Activated naive CD4-positive, alpha-beta T cell treated with anti-CD3 and anti-CD28 coated beads for 36 hours (primary cell): ENCODE measurements around the gene CLGN. TPM values are rescaled to one million over a fixed set of nuclear protein-coding genes. Genes with fewer than 3 reads are reported as not detected.
"Not testable (repeated sequence)": the region's sequence is repeated elsewhere in the genome, so short reads cannot be mapped to it uniquely, and the experiment has no call there.

ENCODE experiments used
- CTCF ChIA-PET: fragments of 350-600 bp; sonication (Branson Sonifier 250); formaldehyde crosslinking; loops from one replicate; lab custom pipeline; 2021; ENCODE audit warnings: antibody characterized with exemption; lab: Charles Lee
- DNase-seq: peaks from one replicate; pipeline ENCODE4 v3.0.0-alpha.2; 2020
- H3K27ac Mint-ChIP-seq: one replicate; pipeline ENCODE4 v1.8.0; 2021; ENCODE audit warnings: mild to moderate bottlenecking, mixed read lengths
- H3K27me3 Mint-ChIP-seq: one replicate; pipeline ENCODE4 v1.8.0; 2021; ENCODE audit warnings: low read depth, mixed read lengths
- H3K36me3 Mint-ChIP-seq: one replicate; pipeline ENCODE4 v1.8.0; 2021; ENCODE audit warnings: low read depth, mixed read lengths
- H3K4me1 Mint-ChIP-seq: one replicate; pipeline ENCODE4 v1.8.0; 2021; ENCODE audit warnings: low read depth, mixed read lengths
- H3K4me3 Mint-ChIP-seq: one replicate; pipeline ENCODE4 v1.8.0; 2021; ENCODE audit warnings: mild to moderate bottlenecking, moderate library complexity, mixed read lengths
- H3K9me3 Mint-ChIP-seq: one replicate; pipeline ENCODE4 v1.8.0; 2021; ENCODE audit warnings: mixed read lengths
- intact Hi-C: fragments of 100-400 bp; cut with micrococcal nuclease; formaldehyde crosslinking; loops from one replicate; pipeline ENCODE4 v1.15.1; 2023
- total RNA-seq, 2 experiments: library from RNA; stranded (reverse); gene quantifications; one replicate each; pipeline ENCODE4 v1.2.3, GENCODE V29; 2021

Gene CLGN
- total RNA-seq, 2 experiments from 2014 or later: 0.10 TPM; not detected in 1

DNA sequence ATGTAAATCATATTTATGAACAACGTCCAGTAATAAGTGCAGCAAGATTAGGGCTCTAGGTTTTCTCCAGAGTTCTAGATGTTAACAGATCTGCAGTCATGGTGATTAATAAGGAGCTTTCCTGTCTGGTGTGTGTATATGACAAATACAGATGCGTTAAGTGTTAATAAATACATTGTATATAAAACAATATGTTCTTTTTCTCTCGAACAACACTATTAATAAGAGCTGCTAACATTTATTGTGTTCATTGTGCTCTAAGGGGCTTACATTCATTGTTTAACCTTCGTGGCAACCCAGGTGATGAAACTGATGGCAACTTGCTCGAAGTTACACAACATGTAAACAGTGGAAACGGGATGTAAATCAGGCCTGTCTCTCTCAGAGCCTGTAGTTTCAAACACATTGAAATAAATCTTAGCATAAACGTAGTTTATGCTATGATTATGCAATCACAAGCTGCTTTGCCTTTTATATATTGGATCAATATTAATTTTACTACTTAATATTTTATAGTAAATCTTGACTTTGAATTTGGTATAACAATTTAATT, 547 bp upstream of the CLGN start:
- Mint-ChIP-seq H3K4me1 (peaks cover 5% of the 10 kb centered on the region), H3K9me3 (no peaks in the 10 kb centered on the region), H3K27me3 (peaks cover 44% of the 10 kb centered on the region), H3K4me3 (peak overlapping the region; percentile 76), H3K36me3 (no peaks in the 10 kb centered on the region), H3K27ac (no peak overlapping the region)
- DNase-seq: no peak
- intact Hi-C loops: loop anchor here (1.0 kb wide), 2 partner anchors 55 to 182 kb away; partner anchors contain the start of gene SCOC
- CTCF ChIA-PET: interaction anchor here (0.9 to 3.1 kb wide), 5 partner anchors 11 to 200 kb away, joined by 3 to 13 read pairs (median 4); no protein-coding TSS in a partner anchor

DNA sequence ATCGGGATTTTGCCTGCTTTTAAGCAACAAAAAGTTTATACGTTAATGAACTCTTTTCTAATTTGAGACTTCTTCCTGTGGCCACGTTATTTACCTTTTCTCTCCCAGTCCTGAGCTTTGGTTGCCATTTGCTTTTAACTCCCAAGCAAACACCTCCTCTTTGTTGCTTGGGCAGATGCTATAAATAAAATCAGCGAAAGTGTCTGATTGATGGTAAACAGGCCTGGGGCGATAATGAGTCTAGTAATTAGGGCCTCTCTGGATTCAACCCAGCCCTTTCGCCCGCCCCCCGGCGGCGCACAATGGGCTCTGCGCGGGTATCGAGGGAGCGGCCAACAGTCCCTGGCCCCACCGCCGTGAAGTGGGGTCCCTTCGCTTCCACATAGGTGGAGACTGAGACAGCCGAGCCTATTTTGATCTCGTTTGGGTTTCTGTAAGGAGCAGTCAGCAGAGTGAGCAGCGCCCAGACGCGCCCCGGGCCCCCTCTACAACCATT, 790 bp downstream of the CLGN start:
- no peaks in the 10 kb centered on the region for H3K9me3 Mint-ChIP-seq
- CTCF ChIA-PET: interaction anchor here (0.7 to 3.1 kb wide), 4 partner anchors 12 to 67 kb away, joined by 3 to 13 read pairs (median 4); no protein-coding TSS in a partner anchor
- H3K27ac Mint-ChIP-seq: no peak overlapping the region
- peaks cover 44% of the 10 kb centered on the region for H3K27me3 Mint-ChIP-seq
- H3K36me3 Mint-ChIP-seq: no peaks in the 10 kb centered on the region
- H3K4me3 Mint-ChIP-seq: peak overlapping the region; percentile 76
- peaks cover 5% of the 10 kb centered on the region for H3K4me1 Mint-ChIP-seq
- intact Hi-C loops: loop anchor here (1.0 kb wide), 2 partner anchors 53 to 184 kb away; partner anchors contain the start of gene SCOC
- peak; percentile 5 for DNase-seq

DNA sequence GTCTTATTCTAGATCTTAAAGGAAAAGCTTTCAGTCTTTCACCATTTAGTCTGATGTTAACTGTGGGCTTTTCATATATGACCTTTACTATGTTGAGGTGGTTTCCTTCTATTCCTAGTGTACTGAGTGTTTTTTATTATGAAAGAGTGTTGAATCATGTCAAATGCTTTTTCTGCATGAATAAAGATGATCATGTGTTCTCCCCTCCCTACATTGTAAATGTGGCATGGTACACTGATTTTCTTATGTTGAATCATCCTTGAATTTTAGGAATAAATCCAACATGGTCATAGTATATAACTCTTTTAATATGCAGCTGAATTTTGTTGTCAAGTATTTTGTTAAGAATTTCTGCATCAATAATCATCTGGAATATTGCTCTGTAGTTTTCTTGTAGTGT, 4.3 kb downstream of the CLGN start:
- Mint-ChIP-seq H3K27me3 (peaks cover 35% of the 10 kb centered on the region), H3K4me3 (no peak overlapping the region), H3K4me1 (peaks cover 5% of the 10 kb centered on the region), H3K36me3 (no peaks in the 10 kb centered on the region), H3K9me3 (no peaks in the 10 kb centered on the region), H3K27ac (no peak overlapping the region)
- CTCF ChIA-PET: no interaction called here
- DNase-seq: no peak
- intact Hi-C loops: no loop called here

DNA sequence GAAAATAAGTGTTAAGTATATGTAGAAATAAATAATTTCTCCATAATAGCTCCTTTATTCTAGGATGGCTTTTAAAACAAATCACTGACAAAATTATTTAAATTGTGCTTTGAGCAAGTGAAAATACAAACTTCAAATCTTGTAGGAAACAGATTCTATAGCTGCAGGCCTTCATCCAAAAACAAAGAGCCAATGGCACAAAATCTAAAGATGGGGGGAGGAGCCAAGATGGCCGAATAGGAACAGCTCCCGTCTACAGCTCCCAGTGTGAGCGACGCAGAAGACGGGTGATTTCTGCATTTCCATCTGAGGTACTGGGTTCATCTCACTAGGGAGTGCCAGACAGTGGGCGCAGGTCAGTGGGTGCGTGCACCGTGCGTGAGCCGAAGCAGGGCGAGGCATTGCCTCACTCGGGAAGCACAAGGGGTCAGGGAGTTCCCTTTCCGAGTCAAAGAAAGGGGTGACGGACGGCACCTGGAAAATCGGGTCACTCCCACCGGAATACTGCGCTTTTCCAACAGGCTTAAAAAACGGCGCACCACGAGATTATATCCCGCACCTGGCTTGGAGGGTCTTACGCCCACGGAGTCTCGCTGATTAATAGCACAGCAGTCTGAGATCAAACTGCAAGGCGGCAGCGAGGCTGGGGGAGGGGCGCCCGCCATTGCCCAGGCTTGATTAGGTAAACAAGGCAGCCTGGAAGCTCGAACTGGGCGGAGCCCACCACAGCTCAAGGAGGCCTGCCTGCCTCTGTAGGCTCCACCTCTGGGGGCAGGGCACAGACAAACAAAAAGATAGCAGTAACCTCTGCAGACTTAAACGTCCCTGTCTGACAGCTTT, 14.1 kb downstream of the CLGN start:
- H3K27ac Mint-ChIP-seq, DNase-seq, H3K27me3 Mint-ChIP-seq, intact Hi-C loops, H3K9me3 Mint-ChIP-seq, H3K36me3 Mint-ChIP-seq, H3K4me1 Mint-ChIP-seq, H3K4me3 Mint-ChIP-seq: not testable (repeated sequence)
- CTCF ChIA-PET: interaction anchor here (1.0 kb wide), 1 partner anchor 12 kb away, joined by 3 read pairs; no protein-coding TSS in a partner anchor

DNA sequence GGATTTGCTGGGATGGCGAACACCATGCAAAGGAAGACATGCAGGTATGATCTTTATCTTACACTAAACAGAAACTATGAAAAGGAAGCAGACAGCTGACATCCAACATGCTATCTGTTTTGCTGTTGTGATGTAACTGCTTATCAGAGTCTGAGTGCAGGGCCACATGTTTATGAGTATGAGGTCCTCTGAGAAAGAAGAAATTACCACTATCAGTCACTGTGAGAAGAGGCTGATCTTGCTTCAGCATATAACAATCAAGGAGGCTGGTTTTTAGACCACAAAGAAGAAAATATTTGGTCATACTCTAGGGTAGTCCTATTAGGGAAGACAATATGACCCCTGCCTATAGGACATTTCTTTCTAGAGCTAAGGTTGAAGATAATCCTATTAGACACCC, 18.5 kb downstream of the CLGN start:
- intact Hi-C loops: no loop called here
- Mint-ChIP-seq H3K27me3 (peaks cover 2% of the 10 kb centered on the region), H3K36me3 (no peaks in the 10 kb centered on the region), H3K4me3 (no peak overlapping the region), H3K27ac (no peak overlapping the region), H3K4me1 (no peaks in the 10 kb centered on the region), H3K9me3 (no peaks in the 10 kb centered on the region)
- CTCF ChIA-PET: interaction anchor here (0.9 kb wide), 1 partner anchor 49 kb away, joined by 3 read pairs; no protein-coding TSS in a partner anchor
- no peak for DNase-seq

DNA sequence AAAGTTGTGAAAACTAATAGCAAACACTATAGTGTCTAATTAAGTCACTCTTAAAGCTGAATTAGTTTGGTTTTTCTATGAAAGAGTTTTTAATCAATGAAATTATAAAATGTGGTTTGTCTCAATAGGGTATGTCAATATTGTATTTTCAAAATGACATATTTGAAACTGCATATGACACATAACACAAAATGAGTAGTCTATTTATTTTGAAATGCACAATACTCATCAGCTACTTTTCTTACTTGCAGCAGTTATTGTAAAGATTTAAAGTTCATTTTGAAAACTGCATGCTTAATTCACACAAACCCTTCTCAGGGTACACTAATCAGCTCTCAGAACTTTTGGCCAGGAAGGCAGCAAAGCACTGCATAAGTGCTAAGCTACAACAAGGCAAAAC, 21.2 kb downstream of the CLGN start:
- H3K9me3 Mint-ChIP-seq: no peaks in the 10 kb centered on the region
- intact Hi-C loops: no loop called here
- H3K36me3 Mint-ChIP-seq: no peaks in the 10 kb centered on the region
- CTCF ChIA-PET: interaction anchor here (0.9 kb wide), 1 partner anchor 46 kb away, joined by 3 read pairs; no protein-coding TSS in a partner anchor
- H3K27ac Mint-ChIP-seq: no peak overlapping the region
- H3K4me1 Mint-ChIP-seq: no peaks in the 10 kb centered on the region
- H3K4me3 Mint-ChIP-seq: no peak overlapping the region
- peaks cover 2% of the 10 kb centered on the region for H3K27me3 Mint-ChIP-seq
- DNase-seq: no peak

DNA sequence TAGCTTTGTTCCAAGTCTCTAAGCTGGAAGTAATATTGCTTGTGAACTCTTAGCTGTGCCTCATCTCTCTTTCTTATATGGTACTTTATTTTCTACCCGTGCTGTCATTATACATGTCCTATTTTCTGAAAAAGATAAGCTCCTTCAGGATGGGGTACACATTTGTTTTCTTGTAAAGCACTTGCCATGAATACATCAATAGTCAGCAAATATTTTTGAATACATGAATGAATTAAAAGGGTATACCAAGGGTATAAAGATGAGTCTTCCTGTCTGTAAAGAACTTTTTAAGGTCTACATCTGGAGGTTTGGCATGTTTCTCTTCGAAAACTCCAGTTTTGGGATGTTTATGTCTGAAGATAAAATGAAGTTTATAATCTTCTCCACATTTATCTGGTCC, 27.3 kb downstream of the CLGN start:
- no peaks in the 10 kb centered on the region for H3K9me3 Mint-ChIP-seq
- no peak overlapping the region for H3K27ac Mint-ChIP-seq
- H3K4me3 Mint-ChIP-seq: no peak overlapping the region
- intact Hi-C loops: no loop called here
- CTCF ChIA-PET: interaction anchor here (0.8 kb wide), 1 partner anchor 27 kb away, joined by 3 read pairs; the partner anchor contains the start of gene CLGN
- H3K27me3 Mint-ChIP-seq: peaks cover 2% of the 10 kb centered on the region
- DNase-seq: no peak
- no peaks in the 10 kb centered on the region for H3K36me3 Mint-ChIP-seq
- H3K4me1 Mint-ChIP-seq: no peaks in the 10 kb centered on the region

DNA sequence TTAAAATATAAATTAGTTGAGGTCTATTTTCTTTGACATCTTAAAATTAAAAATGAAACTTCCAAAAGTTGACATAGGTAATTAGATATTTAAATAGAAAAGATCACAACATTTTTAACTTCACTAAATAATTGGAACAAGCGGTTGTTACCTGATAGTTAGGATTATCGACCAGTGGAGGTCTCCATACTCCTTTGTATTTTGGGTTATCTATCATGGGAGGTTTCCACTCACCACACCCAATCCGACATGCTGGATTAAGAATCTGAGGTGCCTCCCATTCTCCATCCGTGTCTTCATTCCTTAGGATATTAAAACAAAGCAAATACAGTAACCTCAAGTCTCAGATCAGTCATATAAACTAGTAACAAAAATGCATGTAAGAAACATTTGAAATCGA, 31.8 kb downstream of the CLGN start:
- DNase-seq: no peak
- Mint-ChIP-seq H3K27me3 (no peaks in the 10 kb centered on the region), H3K27ac (no peak overlapping the region), H3K36me3 (no peaks in the 10 kb centered on the region), H3K9me3 (no peaks in the 10 kb centered on the region), H3K4me3 (no peak overlapping the region), H3K4me1 (no peaks in the 10 kb centered on the region)
- CTCF ChIA-PET: no interaction called here
- intact Hi-C loops: no loop called here

DNA sequence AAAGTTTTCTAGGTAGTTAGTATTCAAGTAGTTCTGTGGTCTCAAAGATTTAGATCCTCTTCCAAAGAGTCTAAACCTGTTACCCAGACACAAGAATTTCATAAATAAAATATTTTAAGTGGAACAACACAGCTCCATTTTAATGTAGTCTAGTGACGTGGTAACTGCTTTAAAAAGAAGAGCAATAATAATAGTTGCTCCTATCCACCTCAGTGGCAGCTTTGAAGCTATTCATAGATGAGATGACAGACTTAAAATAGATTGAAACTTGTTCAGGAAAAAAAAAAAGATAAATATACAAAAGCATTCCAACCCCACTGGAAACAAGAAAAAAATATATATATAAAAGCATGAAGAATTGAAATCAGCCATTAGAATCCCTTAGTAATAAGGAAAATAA, 39.4 kb downstream of the CLGN start:
- no peaks in the 10 kb centered on the region for H3K36me3 Mint-ChIP-seq
- no peak overlapping the region for H3K27ac Mint-ChIP-seq
- no peaks in the 10 kb centered on the region for H3K9me3 Mint-ChIP-seq
- intact Hi-C loops: no loop called here
- H3K4me3 Mint-ChIP-seq: no peak overlapping the region
- DNase-seq: no peak
- no peaks in the 10 kb centered on the region for H3K27me3 Mint-ChIP-seq
- CTCF ChIA-PET: interaction anchor here (1.4 kb wide), 1 partner anchor 28 kb away, joined by 3 read pairs; no protein-coding TSS in a partner anchor
- no peaks in the 10 kb centered on the region for H3K4me1 Mint-ChIP-seq

DNA sequence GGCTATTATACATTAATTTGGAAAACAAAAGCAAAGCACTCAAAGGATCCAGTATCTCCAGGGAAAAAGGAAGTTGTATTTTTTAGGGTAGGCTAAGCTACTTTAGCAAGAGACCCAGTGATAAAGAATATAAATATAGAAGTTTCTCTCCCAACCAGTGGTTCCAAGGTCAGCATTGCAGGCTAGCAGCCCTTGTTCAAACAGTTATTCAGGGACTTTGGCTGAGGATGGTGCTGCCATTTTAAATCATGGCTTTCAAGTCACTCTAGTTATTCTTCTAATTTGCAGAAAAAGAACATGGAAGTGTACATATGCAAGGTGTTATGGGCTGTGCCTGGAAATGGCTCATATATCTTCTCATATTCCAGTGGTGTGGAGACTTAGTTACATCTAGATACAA, 44.7 kb downstream of the CLGN start:
- intact Hi-C loops: no loop called here
- DNase-seq: no peak
- no peak overlapping the region for H3K4me3 Mint-ChIP-seq
- H3K36me3 Mint-ChIP-seq: peaks cover 3% of the 10 kb centered on the region
- H3K27me3 Mint-ChIP-seq: no peaks in the 10 kb centered on the region
- no peaks in the 10 kb centered on the region for H3K4me1 Mint-ChIP-seq
- H3K9me3 Mint-ChIP-seq: no peaks in the 10 kb centered on the region
- H3K27ac Mint-ChIP-seq: no peak overlapping the region
- CTCF ChIA-PET: interaction anchor here (0.5 to 1.8 kb wide), 3 partner anchors 9 to 152 kb away, joined by 3 to 5 read pairs (median 3); partner anchors contain the start of gene SCOC

DNA sequence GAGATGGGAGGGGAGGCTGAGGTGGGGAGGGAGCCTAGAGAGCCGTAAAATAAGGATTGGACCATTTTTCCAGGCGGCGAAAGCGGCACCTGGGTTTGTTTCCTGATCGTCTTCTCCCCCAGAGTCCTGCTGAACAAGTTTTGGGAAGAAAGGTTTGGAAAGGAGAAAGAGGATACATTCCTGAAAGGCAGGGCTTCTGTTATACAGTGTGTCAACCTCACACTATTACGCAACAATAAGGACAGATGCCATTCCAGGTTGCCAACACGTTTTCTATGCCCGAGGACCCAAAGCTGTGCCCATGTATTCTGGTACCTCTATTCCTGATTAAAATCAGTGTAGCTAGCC, 53.3 kb downstream of the CLGN start:
- H3K27me3 Mint-ChIP-seq: no peaks in the 10 kb centered on the region
- intact Hi-C loops: loop anchor here (5.0 to 10.0 kb wide), 4 partner anchors 761 to 1362 kb away; partner anchors contain the start of genes ELF2, RAB33B and RNF150
- H3K9me3 Mint-ChIP-seq: no peaks in the 10 kb centered on the region
- H3K27ac Mint-ChIP-seq: peak overlapping the region; percentile 69
- no peaks in the 10 kb centered on the region for H3K36me3 Mint-ChIP-seq
- DNase-seq: no peak
- CTCF ChIA-PET: interaction anchor here (0.6 to 3.3 kb wide), 5 partner anchors 8 to 150 kb away, joined by 3 to 41 read pairs (median 4); partner anchors contain the start of gene ELMOD2
- peaks cover 33% of the 10 kb centered on the region for H3K4me1 Mint-ChIP-seq
- H3K4me3 Mint-ChIP-seq: no peak overlapping the region
